Tibial artery (tissue), 4 donors: ENCODE data around the gene MLN.

Source experiments
- DNase-seq, 2 donors: peaks; one replicate each; pipeline ENCODE4 v3.0.0-alpha.2; 2019
- H3K27ac ChIP-seq, 2 donors: fragments of 200-600 bp; sonication (generic) in 1 of 2; 1 replicate in 1 of 2; 2 replicates in 1 of 2; pipeline ENCODE4 v1.5.1; 2018 to 2019; ENCODE audit warnings: mild to moderate bottlenecking in 1 of 2
- H3K27me3 ChIP-seq, 2 donors: fragments of 200-600 bp; sonication (generic) in 1 of 2; one replicate each; pipeline versions ENCODE4 v1.5.1 to v1.6.0; 2016 to 2019
- H3K36me3 ChIP-seq, 3 donors: fragments of 200-600 bp; sonication (generic) in 2 of 3; one replicate each; pipeline ENCODE4 v1.5.1; 2016 to 2019; ENCODE audit warnings: mild to moderate bottlenecking in 2 of 3
- H3K4me1 ChIP-seq, 4 donors: fragments of 200-600 bp; sonication (generic) in 2 of 4; 1 replicate in 3 of 4; 2 replicates in 1 of 4; pipeline ENCODE4 v1.5.1; 2016 to 2019
- H3K4me3 ChIP-seq, 2 donors: fragments of 200-600 bp; sonication (generic) in 1 of 2; 1 replicate in 1 of 2; 2 replicates in 1 of 2; pipeline ENCODE4 v1.5.1; 2018 to 2019; ENCODE audit warnings: mild to moderate bottlenecking in 2 of 2
- H3K9me3 ChIP-seq, 3 donors: fragments of 200-600 bp; sonication (generic) in 1 of 3; one replicate each; pipeline ENCODE4 v1.5.1; 2016 to 2019
- intact Hi-C: fragments of 100-400 bp; cut with DNase I; formaldehyde crosslinking; loops from one replicate; pipeline ENCODE4 v1.15.0; 2023; ENCODE audit warnings: low total_unique reads
- TF ChIP-seq, protein P1 (sequence below), 2 experiments: fragments of 200-600 bp in 1 of 2; fragments of 450-650 bp in 1 of 2; IDR thresholded peaks; one replicate each; pipeline ENCODE4 v1.5.1; 2017 to 2019; ENCODE audit warnings: antibody characterized with exemption in 2 of 2, mild to moderate bottlenecking in 1 of 2, moderate library complexity in 1 of 2

The MLN gene

GRCh38 chr6:33816911-33817310, 13.1 kb upstream of the MLN start:
- Histone ChIP-seq H3K9me3 (no peaks in the 10 kb centered on the region), H3K36me3 (no peaks in the 10 kb centered on the region), H3K4me1 (no peaks in the 10 kb centered on the region), H3K27ac (no peak overlapping the region), H3K27me3 (peaks cover 0 to 69% of the 10 kb centered on the region in 2 donors), H3K4me3 (no peak overlapping the region)
- TF ChIP-seq, protein P1, sequence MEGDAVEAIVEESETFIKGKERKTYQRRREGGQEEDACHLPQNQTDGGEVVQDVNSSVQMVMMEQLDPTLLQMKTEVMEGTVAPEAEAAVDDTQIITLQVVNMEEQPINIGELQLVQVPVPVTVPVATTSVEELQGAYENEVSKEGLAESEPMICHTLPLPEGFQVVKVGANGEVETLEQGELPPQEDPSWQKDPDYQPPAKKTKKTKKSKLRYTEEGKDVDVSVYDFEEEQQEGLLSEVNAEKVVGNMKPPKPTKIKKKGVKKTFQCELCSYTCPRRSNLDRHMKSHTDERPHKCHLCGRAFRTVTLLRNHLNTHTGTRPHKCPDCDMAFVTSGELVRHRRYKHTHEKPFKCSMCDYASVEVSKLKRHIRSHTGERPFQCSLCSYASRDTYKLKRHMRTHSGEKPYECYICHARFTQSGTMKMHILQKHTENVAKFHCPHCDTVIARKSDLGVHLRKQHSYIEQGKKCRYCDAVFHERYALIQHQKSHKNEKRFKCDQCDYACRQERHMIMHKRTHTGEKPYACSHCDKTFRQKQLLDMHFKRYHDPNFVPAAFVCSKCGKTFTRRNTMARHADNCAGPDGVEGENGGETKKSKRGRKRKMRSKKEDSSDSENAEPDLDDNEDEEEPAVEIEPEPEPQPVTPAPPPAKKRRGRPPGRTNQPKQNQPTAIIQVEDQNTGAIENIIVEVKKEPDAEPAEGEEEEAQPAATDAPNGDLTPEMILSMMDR (IDR thresholded peaks at IDR 0.05) = no peak
- no peak for DNase-seq
- intact Hi-C loops = no loop called here

DNA sequence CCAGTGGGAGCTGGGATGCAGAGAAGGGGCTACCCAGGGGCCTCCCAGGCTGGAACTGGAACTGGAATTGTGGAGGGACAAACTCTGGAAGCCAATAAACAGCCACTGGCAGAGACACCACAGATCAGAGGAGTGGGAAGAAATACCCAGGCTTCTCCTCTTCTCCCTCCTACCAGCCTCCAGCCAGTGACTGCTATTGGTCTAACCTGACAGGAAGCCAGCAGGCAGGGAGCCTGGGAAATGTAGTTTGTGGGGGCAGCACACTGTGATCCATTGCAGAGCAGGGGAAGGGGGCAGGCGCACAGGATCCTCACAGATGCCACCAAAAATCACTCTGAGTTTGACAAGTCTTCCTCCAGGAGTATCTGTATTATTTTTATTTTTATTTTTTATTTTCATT, 12.1 kb upstream of the MLN start:
- TF ChIP-seq, protein P1 (IDR thresholded peaks at IDR 0.05) = no peak
- Histone ChIP-seq H3K9me3 (no peaks in the 10 kb centered on the region), H3K27me3 (peaks cover 0 to 76% of the 10 kb centered on the region in 2 donors), H3K4me1 (no peaks in the 10 kb centered on the region), H3K4me3 (no peak overlapping the region), H3K27ac (no peak overlapping the region), H3K36me3 (no peaks in the 10 kb centered on the region)
- DNase-seq = no peak
- intact Hi-C loops = no loop called here

DNA sequence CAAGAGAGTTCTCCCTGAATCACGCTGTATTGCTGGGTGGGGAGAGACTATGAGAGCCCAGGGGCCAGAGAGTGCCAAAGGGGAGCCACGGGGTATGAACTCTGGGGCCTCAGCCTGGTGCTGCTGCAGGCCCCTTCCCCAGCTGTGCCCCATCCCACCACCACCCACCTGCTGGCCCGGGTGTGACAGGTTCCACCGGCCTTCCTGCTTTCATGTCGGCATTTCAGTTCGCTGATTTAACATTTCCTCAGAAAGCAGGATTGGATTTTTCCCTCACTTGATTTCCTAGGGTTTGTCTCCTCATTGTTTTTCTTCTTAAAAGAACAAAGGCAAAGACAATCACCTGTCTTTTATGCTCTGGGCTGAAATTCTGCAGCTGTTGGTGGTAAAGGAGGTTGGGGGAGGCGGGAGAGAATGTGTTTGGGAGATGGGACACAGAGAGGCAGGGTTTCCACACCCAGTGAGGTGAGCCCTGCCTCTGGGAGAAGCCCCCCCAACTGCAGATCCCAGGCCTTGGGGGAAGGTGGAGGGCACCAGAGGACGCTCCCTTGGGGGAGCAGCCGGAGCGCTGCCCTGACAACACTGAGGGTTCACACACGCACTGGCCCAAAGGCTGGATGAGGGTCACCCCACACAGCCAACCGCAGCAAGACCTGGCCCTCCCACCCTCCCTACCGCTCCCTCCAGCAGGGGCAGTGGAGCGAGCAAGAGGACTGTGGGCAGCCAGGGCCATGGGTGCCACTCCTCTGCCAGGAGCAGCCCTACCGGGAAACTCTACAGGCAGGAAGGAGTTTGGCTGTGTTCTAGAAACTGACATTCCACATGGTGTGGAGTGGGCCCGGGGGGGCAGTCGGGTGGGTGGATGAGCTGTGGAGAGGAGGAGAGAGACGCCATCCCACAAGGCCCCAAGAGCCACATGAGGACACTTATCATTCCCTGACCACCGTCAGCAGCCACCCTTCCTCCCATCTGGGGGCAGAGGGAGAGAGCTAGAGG, 10.5 kb upstream of the MLN start:
- no peak for DNase-seq
- intact Hi-C loops = no loop called here
- H3K36me3 ChIP-seq = no peaks in the 10 kb centered on the region
- H3K4me3 ChIP-seq = no peak overlapping the region
- H3K27ac ChIP-seq = no peak overlapping the region
- TF ChIP-seq, protein P1 (IDR thresholded peaks at IDR 0.05) = no peak
- H3K4me1 ChIP-seq = no peaks in the 10 kb centered on the region
- H3K27me3 ChIP-seq = peaks cover 0 to 76% of the 10 kb centered on the region in 2 donors
- H3K9me3 ChIP-seq = no peaks in the 10 kb centered on the region

DNA sequence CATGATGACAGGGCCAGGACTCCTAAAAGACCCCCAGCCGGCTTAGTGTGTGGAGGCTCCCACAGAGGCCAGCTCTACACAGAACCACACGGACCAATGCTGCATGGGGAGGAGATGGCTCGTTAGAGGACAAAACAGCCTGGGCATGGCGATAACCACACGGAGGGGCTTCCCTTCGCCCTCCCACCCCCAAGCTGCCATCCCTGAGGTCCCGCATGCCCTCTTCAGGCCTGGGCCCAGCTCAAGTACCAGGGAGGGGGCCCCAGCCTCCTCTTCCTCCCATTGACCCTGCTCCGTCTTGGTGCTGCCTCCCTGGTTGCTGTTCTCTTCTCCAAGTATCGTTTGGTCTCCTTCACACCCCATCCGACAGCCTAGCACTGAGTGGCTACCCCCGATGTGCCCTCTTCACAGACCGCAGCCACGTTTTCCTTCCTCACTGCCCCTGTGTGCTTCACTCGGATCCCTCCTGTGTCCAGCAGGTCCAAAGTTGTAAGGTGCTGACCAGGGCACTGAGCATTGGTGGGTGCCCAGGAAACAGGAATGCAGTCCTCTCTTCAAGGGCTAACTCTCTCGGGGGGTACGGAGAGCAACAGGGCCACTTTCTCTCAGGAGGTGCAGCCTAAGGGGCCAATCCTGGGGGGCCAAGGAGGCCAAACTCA, 9.6 kb upstream of the MLN start:
- Histone ChIP-seq H3K27ac (no peak overlapping the region), H3K36me3 (no peaks in the 10 kb centered on the region), H3K27me3 (peaks cover 0 to 72% of the 10 kb centered on the region in 2 donors), H3K4me3 (no peak overlapping the region), H3K9me3 (no peaks in the 10 kb centered on the region), H3K4me1 (peaks cover 0 to 7% (median 3%) of the 10 kb centered on the region in 4 donors)
- TF ChIP-seq, protein P1 (IDR thresholded peaks at IDR 0.05) = no peak
- DNase-seq = no peak
- intact Hi-C loops = no loop called here

GRCh38 chr6:33812669-33813068, 8.9 kb upstream of the MLN start:
- intact Hi-C loops = no loop called here
- no peaks in the 10 kb centered on the region for H3K9me3 ChIP-seq
- TF ChIP-seq, protein P1 (IDR thresholded peaks at IDR 0.05) = peak in 1 of 2 experiments; percentile 33
- no peak for DNase-seq
- peaks cover 0 to 10% (median 4%) of the 10 kb centered on the region in 4 donors for H3K4me1 ChIP-seq
- H3K36me3 ChIP-seq = no peaks in the 10 kb centered on the region
- peaks cover 0 to 74% of the 10 kb centered on the region in 2 donors for H3K27me3 ChIP-seq
- H3K27ac ChIP-seq = no peak overlapping the region
- no peak overlapping the region for H3K4me3 ChIP-seq
